Mesenchymal stem cell (in vitro differentiated cells and primary cell): ENCODE results near the gene OSBPL1A.

ENCODE experiments used
- DNase-seq: peaks from one replicate; pipeline ENCODE4 v3.0.0-alpha.2; 2013
- H2AFZ ChIP-seq: one replicate; pipeline ENCODE4 v1.6.1; 2013; ENCODE audit warnings: low read depth, mild to moderate bottlenecking, control low read depth, inconsistent platforms, low read length, moderate library complexity
- H2AK5ac ChIP-seq: 2 replicates; pipeline ENCODE4 v1.6.1; 2013; ENCODE audit warnings: low read length, moderate library complexity, mild to moderate bottlenecking, inconsistent platforms; ENCODE audit not compliant: severe bottlenecking
- H2BK120ac ChIP-seq: one replicate; pipeline ENCODE4 v1.6.1; 2013; ENCODE audit warnings: low read depth, mild to moderate bottlenecking, inconsistent platforms, low read length, moderate library complexity
- H2BK12ac ChIP-seq, 2 experiments: one replicate each; pipeline ENCODE4 v1.6.1; 2013; ENCODE audit warnings: inconsistent platforms in 2 of 2, low read length in 2 of 2, mild to moderate bottlenecking in 2 of 2, moderate library complexity in 2 of 2, control low read depth in 1 of 2
- H2BK15ac ChIP-seq: one replicate; pipeline ENCODE4 v1.6.1; 2013; ENCODE audit warnings: mild to moderate bottlenecking, low read depth, inconsistent platforms; ENCODE audit not compliant: poor library complexity, severe bottlenecking
- H2BK5ac ChIP-seq: 2 replicates; pipeline ENCODE4 v1.6.1; 2013; ENCODE audit warnings: low read depth, mild to moderate bottlenecking, low read length, control low read depth, inconsistent platforms; ENCODE audit not compliant: poor library complexity, severe bottlenecking
- H3K14ac ChIP-seq, 2 experiments: one replicate each; pipeline ENCODE4 v1.6.1; 2013; ENCODE audit warnings: inconsistent platforms in 2 of 2, low read length in 2 of 2, control low read depth in 1 of 2, mild to moderate bottlenecking in 1 of 2, moderate library complexity in 1 of 2
- H3K18ac ChIP-seq, 2 experiments: one replicate each; pipeline ENCODE4 v1.6.1; 2013; ENCODE audit warnings: inconsistent platforms in 2 of 2, low read length in 2 of 2, control low read depth in 1 of 2, low read depth in 1 of 2, mild to moderate bottlenecking in 1 of 2
- H3K23ac ChIP-seq, 2 experiments: one replicate each; pipeline ENCODE4 v1.6.1; 2013; ENCODE audit warnings: inconsistent platforms in 2 of 2, low read length in 2 of 2, mild to moderate bottlenecking in 2 of 2, moderate library complexity in 2 of 2, control low read depth in 1 of 2
- H3K27ac ChIP-seq: 2 replicates; pipeline ENCODE4 v1.5.1; 2013; ENCODE audit warnings: mild to moderate bottlenecking, moderate library complexity, low read length, control low read depth, inconsistent platforms; ENCODE audit not compliant: poor library complexity, severe bottlenecking
- H3K27me3 ChIP-seq, 2 experiments: 2 replicates each; pipeline versions ENCODE4 v1.6.1 to v1.7.0; 2013; ENCODE audit warnings: low read length in 2 of 2, mild to moderate bottlenecking in 2 of 2, moderate library complexity in 2 of 2, control low read depth in 1 of 2, inconsistent platforms in 1 of 2; ENCODE audit not compliant: control insufficient read depth in 1 of 2, insufficient read depth in 1 of 2
- H3K36me3 ChIP-seq, 2 experiments: 2 replicates each; pipeline versions ENCODE4 v1.6.1 to v1.7.0; 2013; ENCODE audit warnings: low read length in 2 of 2, control low read depth in 1 of 2, inconsistent platforms in 1 of 2, low read depth in 1 of 2, mild to moderate bottlenecking in 1 of 2; ENCODE audit not compliant: insufficient read depth in 2 of 2, control insufficient read depth in 1 of 2
- H3K4ac ChIP-seq, 2 experiments: one replicate each; pipeline ENCODE4 v1.6.1; 2013; ENCODE audit warnings: inconsistent platforms in 2 of 2, low read length in 2 of 2, mild to moderate bottlenecking in 2 of 2, moderate library complexity in 2 of 2, control low read depth in 1 of 2, low read depth in 1 of 2
- H3K4me1 ChIP-seq: 2 replicates; pipeline ENCODE4 v1.6.1; 2013; ENCODE audit warnings: low read depth, low read length, control low read depth; ENCODE audit not compliant: control insufficient read depth, insufficient read depth
- H3K4me2 ChIP-seq: 2 replicates; pipeline ENCODE4 v1.6.1; 2013; ENCODE audit warnings: low read length, mild to moderate bottlenecking, inconsistent platforms; ENCODE audit not compliant: poor library complexity, severe bottlenecking
- H3K4me3 ChIP-seq, 2 experiments: 2 replicates each; pipeline versions ENCODE4 v1.5.1 to v1.7.0; 2013; ENCODE audit warnings: low read length in 2 of 2, mild to moderate bottlenecking in 2 of 2, control low read depth in 1 of 2, low read depth in 1 of 2; ENCODE audit not compliant: insufficient read depth in 1 of 2
- H3K79me1 ChIP-seq: replicated peaks from 2 replicates; pipeline ENCODE4 v1.6.1; 2013; ENCODE audit warnings: mild to moderate bottlenecking, control low read depth, low read length, inconsistent platforms; ENCODE audit not compliant: poor library complexity, severe bottlenecking
- H3K9ac ChIP-seq: 2 replicates; pipeline ENCODE4 v1.7.0; 2013; ENCODE audit warnings: mild to moderate bottlenecking, low read length, moderate library complexity
- H3K9me3 ChIP-seq: 2 replicates; pipeline ENCODE4 v1.7.0; 2013; ENCODE audit warnings: mild to moderate bottlenecking, low read length; ENCODE audit not compliant: control insufficient read depth
- H4K8ac ChIP-seq: one replicate; pipeline ENCODE4 v1.6.1; 2013; ENCODE audit warnings: inconsistent platforms, mild to moderate bottlenecking, low read length, moderate library complexity
- H4K91ac ChIP-seq: one replicate; pipeline ENCODE4 v1.6.1; 2013; ENCODE audit warnings: mild to moderate bottlenecking, low read length, inconsistent platforms
- WGBS: methylation state at CpG from one replicate; pipeline ENCODE4 v1.1.7; 2013; ENCODE audit warnings: mixed read lengths; 5-methylcytosine and 5-hydroxymethylcytosine counted together

The OSBPL1A gene

DNA sequence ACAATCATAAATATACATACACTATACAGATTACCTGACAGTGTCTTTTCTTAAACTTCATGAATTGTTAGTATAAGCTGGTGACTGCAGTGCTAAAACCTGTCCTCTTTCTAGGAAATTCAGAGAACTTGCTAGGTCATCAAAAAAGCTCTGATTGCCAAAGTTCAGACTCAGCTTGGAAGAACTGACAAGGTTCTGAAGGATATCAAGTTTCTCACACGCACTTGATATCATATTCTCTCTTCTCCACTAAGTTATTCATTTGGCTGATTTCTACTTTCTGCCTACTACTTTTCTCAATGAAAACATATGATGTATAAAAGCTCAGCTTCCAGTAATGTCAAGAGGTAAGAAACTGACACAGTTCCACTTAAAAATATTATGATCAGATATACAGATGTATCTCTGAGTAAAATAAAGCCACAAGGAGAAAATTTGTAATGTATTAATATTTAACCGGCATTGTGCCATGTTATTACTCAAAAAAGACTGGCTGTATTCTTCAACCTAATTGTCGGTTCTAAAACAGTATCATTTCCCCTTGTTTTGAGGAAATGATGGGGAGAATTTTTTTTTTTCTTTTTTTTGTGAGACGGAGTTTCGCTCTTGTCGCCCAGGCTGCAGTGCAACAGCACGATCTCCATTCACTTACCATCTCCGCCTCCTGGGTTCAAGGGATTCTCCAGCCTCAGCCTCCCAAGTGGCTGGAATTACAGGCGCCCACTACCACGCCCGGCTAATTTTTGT lies 2.4 kb downstream of the OSBPL1A start:
- Histone ChIP-seq H2BK12ac (no peak overlapping the region), H2AFZ (no peak overlapping the region)

GRCh38 chr18:24388957-24389356 lies 8.7 kb downstream of the OSBPL1A start:
- Histone ChIP-seq H3K18ac (no peak overlapping the region), H3K9ac (no peak overlapping the region), H4K91ac (no peak overlapping the region), H3K4me3 (no peak overlapping the region), H3K4me2 (no peak overlapping the region), H3K4me1 (peaks cover 1% of the 10 kb centered on the region), H2BK120ac (no peak overlapping the region), H3K14ac (no peak overlapping the region), H2BK12ac (no peak overlapping the region), H3K79me1 (peaks cover 13% of the 10 kb centered on the region), H2BK5ac (no peak overlapping the region), H3K27ac (no peak overlapping the region), H3K4ac (no peak overlapping the region), H3K36me3 (peaks cover 0 to 4% of the 10 kb centered on the region in 2 experiments), H3K9me3 (no peaks in the 10 kb centered on the region), H4K8ac (no peak overlapping the region), H2AFZ (no peak overlapping the region), H3K23ac (no peak overlapping the region), H2AK5ac (no peak overlapping the region), H3K27me3 (no peaks in the 10 kb centered on the region), H2BK15ac (no peak overlapping the region)
- WGBS = 100% methylated on average over 1 of the region's 3 CpGs
- DNase-seq = no peak

More for the DNA sequence above, 2.4 kb downstream of the OSBPL1A start:
- Histone ChIP-seq H3K14ac (no peak overlapping the region), H3K9ac (peak overlapping the region; percentile 56), H3K4me1 (peaks cover 4% of the 10 kb centered on the region), H3K79me1 (peaks cover 4% of the 10 kb centered on the region), H2BK15ac (no peak overlapping the region), H2BK5ac (no peak overlapping the region), H3K36me3 (peaks cover 0 to 4% of the 10 kb centered on the region in 2 experiments), H3K27me3 (no peaks in the 10 kb centered on the region), H3K9me3 (no peaks in the 10 kb centered on the region), H3K18ac (no peak overlapping the region), H3K4me2 (no peak overlapping the region), H2AK5ac (no peak overlapping the region), H2BK120ac (no peak overlapping the region), H4K91ac (no peak overlapping the region), H4K8ac (no peak overlapping the region), H3K23ac (no peak overlapping the region), H3K4me3 (peak overlapping the region in 1 of 2 experiments; percentile 58), H3K27ac (no peak overlapping the region), H3K4ac (no peak overlapping the region)
- DNase-seq = peak; percentile 17
- 98% methylated on average over 5 of the region's 11 CpGs for WGBS

GRCh38 chr18:24386681-24387080 lies 10.9 kb downstream of the OSBPL1A start:
- Histone ChIP-seq H2BK5ac (no peak overlapping the region), H2BK12ac (no peak overlapping the region), H3K79me1 (peaks cover 15% of the 10 kb centered on the region), H3K9ac (no peak overlapping the region), H3K18ac (no peak overlapping the region), H3K9me3 (no peaks in the 10 kb centered on the region), H3K36me3 (peaks cover 0 to 6% of the 10 kb centered on the region in 2 experiments), H2BK120ac (no peak overlapping the region), H3K23ac (no peak overlapping the region), H3K4me3 (no peak overlapping the region), H2AK5ac (no peak overlapping the region), H3K4me2 (no peak overlapping the region), H2AFZ (no peak overlapping the region), H3K4me1 (peaks cover 1% of the 10 kb centered on the region), H4K8ac (no peak overlapping the region), H2BK15ac (no peak overlapping the region), H3K27ac (no peak overlapping the region), H3K14ac (no peak overlapping the region), H3K4ac (no peak overlapping the region), H4K91ac (no peak overlapping the region), H3K27me3 (no peaks in the 10 kb centered on the region)
- WGBS = 97% methylated on average over 5 of the region's 6 CpGs
- DNase-seq = no peak

DNA sequence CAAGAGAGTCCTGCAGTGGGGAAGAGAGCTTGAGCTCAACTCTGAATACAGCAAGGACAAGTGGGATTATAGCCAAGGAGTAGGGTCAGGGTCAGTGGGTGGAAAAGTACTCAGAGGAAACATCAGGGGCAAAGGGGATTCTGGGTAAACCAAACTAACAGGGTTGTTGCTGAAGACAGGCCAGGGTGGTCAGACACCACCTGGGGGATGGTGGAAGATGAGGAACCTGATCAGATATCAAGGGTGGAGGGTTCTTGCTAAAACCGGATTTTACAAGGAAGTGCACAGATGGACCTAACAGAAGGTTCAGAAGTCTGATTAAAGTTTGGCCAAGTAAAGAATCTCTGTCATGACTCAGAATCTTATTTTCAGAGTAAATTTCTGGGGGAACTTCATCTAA lies 16.5 kb downstream of the OSBPL1A start:
- Histone ChIP-seq H3K4me2 (no peak overlapping the region), H2BK12ac (no peak overlapping the region), H3K18ac (no peak overlapping the region), H3K27me3 (no peaks in the 10 kb centered on the region), H2BK5ac (no peak overlapping the region), H3K9ac (no peak overlapping the region), H2AK5ac (no peak overlapping the region), H4K91ac (no peak overlapping the region), H3K4ac (no peak overlapping the region), H2BK120ac (no peak overlapping the region), H3K27ac (no peak overlapping the region), H3K23ac (no peak overlapping the region), H2BK15ac (no peak overlapping the region), H3K14ac (no peak overlapping the region), H3K4me3 (no peak overlapping the region), H3K36me3 (peaks cover 6 to 10% of the 10 kb centered on the region in 2 experiments), H4K8ac (no peak overlapping the region), H3K4me1 (no peaks in the 10 kb centered on the region), H3K9me3 (no peaks in the 10 kb centered on the region), H2AFZ (no peak overlapping the region), H3K79me1 (peaks cover 12% of the 10 kb centered on the region)
- WGBS = 78% methylated on average over 1 of the region's 1 CpG
- no peak for DNase-seq
